Right lobe of liver (tissue), 4 donors: ENCODE measurements around the gene ASAP3.

ENCODE experiments used
- CTCF ChIP-seq, 4 donors: fragments of 200-600 bp in 3 of 4; fragments of 450-650 bp in 1 of 4; IDR thresholded peaks; one replicate each; pipeline versions ENCODE4 v1.5.1 to v1.8.0; 2016 to 2022; ENCODE audit warnings: antibody characterized with exemption in 4 of 4, mild to moderate bottlenecking in 2 of 4
- POLR2A ChIP-seq: fragments of 450-650 bp; IDR thresholded peaks from one replicate; pipeline ENCODE4 v1.6.1; 2017; ENCODE audit warnings: antibody characterized with exemption, mild to moderate bottlenecking
- donor health status: DM: no; HTN: no; CAD: no.
- donor health status: DM: no; HTN: no; CAD: no.
- donor health status: DM: no; HTN: yes; CAD: no.

- no peak for TF ChIP-seq CTCF (IDR thresholded peaks at IDR 0.05)
- TF ChIP-seq POLR2A = no peak
These were observed 13.9 kb upstream of the ASAP3 start for GRCh38 chr1:23497777-23498439.
